Measurements from ENCODE around the gene TMEM53. TPM values are rescaled to one million over a fixed set of nuclear protein-coding genes. Genes with fewer than 3 reads are reported as not detected.
A peak's percentile ranks its signal among the peaks of the same experiment; 100 is the strongest.
"Not testable (repeated sequence)": the region's sequence is repeated elsewhere in the genome, so short reads cannot be mapped to it uniquely, and the experiment has no call there.

Gene TMEM53
- total RNA-seq, 4 donors from 2014 or later: 7.6 to 14.0 (median 10.3) TPM

DNA sequence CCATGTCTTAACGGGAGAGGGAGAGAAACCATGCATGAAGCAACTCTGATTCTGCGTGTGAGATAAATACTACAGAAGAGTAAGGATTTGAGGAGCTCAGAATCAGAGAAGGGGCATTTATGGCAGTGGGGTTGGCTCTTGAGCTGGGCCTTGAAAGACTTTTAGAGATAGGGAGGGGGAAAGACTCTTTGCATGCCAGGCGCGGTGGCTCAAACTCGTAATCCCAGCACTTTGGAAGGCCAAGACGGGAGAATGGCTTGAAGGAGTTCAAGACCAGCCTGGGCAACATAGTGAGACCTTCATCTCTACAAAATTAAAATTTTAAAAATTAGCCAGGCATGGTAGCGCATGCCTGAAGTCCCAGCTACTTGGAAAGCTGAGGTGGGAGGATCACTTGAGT, 905 bp upstream of the TMEM53 start:
- DNase-seq (ENCODE audit: low spot score) (no peak), ATAC-seq (ENCODE audit: low FRiP score) (no peak)
- TF ChIP-seq CTCF (IDR thresholded peaks at IDR 0.05): no peak

DNA sequence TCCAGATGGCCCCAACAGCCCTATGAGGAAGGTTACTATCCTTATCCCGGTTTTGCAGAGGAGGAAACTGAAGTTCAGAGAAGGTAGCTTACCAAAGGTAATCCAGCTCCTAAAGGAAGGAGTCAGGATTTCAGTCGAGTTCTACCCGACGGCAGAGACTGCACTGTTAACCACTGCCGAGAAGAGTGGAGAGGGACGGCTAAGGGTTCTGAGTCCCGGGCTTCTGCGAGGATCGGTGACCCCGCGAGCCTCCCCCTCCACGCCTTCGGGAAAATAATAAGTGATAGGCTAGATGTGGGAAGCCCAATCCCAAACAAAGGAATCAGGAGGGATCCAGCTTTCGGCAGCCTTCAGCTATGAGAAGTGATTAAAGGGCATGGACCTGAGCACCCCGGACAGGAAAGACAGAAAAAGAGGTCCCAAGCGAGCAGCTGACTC, 587 bp downstream of the TMEM53 start:
- DNase-seq (ENCODE audit: low spot score): no peak
- ATAC-seq (ENCODE audit: low FRiP score): peak; percentile 7
- TF ChIP-seq CTCF (IDR thresholded peaks at IDR 0.05): no peak

DNA sequence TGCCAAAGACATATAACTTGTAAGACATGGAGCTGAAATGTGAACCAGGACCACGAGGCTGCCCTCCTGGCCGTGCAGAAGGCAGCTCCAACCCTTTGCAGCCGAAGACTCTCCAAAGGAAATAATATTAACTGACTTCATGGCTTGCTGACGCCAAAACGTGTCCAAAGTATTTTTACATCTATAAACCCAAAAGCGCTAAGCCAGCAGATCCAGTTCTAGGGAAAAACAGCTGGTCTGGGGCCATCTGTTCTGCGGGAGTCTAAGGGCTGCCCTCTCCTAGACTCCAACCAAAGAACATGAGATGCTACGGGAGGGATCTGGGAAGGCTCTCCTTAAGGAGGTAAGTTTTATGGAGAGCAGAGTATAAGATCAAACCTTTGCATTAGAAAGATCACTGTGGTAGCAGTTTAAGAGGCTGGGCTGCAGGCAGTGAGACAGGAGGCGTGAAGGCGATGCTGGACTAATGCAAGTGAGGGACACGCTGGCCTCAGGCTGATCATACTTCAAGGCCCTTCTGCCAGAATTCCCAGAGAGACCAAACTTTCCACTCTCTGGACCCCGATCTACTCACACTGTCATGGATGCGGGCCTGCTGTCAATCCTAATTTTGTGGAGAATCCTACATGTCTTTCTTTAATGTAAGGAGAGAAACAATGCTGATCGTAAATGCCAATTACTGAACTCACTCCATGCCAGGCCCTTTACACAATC, 1.2 kb downstream of the TMEM53 start:
- ATAC-seq (ENCODE audit: low FRiP score) (no peak), DNase-seq (ENCODE audit: low spot score) (no peak)
- TF ChIP-seq CTCF (IDR thresholded peaks at IDR 0.05): no peak

GRCh38 chr1:44672254-44672955, 1.9 kb downstream of the TMEM53 start:
- DNase-seq (ENCODE audit: low spot score): no peak
- ATAC-seq (ENCODE audit: low FRiP score): no peak
- no peak for TF ChIP-seq CTCF (IDR thresholded peaks at IDR 0.05)

DNA sequence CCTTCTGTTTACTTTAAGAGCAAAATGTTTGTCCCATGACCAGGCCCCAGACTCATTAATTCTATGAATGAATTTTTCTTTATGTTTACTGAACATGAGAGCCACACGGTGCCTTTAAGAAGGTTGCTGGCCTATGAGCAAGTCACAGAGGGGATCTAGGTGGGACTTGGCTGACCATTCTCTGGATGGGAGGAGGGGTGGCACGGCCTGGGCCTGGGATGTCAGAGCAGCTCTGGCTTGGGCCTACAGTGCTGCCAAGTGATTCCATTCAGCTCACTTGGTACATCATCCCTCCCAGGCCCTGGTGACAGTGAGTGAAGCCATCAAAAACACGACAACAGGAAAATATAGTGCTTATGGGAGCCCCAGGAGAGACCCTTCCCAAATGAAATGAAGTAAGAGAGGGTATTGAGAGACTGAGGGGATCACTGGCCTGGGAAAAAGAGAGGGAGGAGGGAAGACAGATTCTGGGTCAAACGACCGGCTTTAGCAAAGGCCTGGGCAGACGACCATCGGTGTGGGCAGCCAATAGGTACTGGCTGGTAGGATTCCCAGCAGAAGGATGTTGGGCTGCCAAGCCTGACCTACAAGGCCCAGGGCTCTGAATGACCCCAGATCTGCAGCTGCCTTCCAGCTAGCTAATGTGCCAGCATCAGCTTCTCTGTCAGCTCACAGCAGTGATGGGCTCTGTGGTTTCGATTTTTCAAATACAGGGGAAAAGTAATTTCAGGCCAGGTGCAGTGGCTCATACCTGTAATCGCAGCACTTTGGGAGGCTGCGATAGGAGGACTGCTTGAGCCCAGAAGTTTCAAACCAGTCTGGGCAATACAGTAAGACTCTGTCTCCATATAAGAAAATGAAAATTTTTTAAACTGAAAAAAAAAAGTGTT, 3.3 kb downstream of the TMEM53 start:
- DNase-seq (ENCODE audit: low spot score): no peak
- no peak for TF ChIP-seq CTCF (IDR thresholded peaks at IDR 0.05)

GRCh38 chr1:44666719-44667118, 7.6 kb downstream of the TMEM53 start:
- DNase-seq (ENCODE audit: low spot score); ATAC-seq (ENCODE audit: low FRiP score): not testable (repeated sequence)

More for the DNA sequence above, 3.3 kb downstream of the TMEM53 start:
- ATAC-seq (ENCODE audit: low FRiP score): no peak

GRCh38 chr1:44664730-44665370, 9.4 kb downstream of the TMEM53 start:
- ATAC-seq (ENCODE audit: low FRiP score): no peak
- no peak for TF ChIP-seq CTCF (IDR thresholded peaks at IDR 0.05)
- DNase-seq (ENCODE audit: low spot score): no peak
